ENCODE results near the gene ADAMTS17. TPM values are rescaled to one million over a fixed set of nuclear protein-coding genes. Genes with fewer than 3 reads are reported as not detected.

The ADAMTS17 gene
- total RNA-seq, 4 donors from 2014 or later = 4.5 to 11.4 (median 6.6) TPM

DNA sequence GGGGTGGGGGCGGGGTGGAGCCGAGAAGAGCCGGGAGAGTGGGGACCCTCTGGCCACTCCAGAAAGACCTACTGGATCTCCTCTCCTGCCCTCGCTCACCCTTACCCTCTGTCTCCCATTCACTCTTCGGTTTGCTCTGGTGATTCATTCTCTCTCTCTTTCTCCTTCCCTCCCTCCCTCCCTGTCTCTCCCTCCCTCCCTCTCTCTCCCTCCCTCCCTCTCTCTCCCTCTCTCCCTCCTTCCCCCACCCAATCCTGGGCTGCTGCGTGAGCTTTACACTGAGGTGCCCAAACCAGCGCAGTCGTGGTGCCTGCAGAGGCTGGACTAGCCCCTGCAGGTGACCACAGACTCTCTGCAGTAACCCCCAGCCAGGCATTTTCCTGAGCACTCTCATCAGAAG, 32.2 kb upstream of the ADAMTS17 start:
- peaks cover 0 to 22% (median 0%) of the 10 kb centered on the region in 3 donors for H3K4me1 ChIP-seq
- H3K9me3 ChIP-seq = peaks cover 0 to 9% (median 0%) of the 10 kb centered on the region in 3 donors
- H3K27ac ChIP-seq = peak overlapping the region; percentile 59 to 85 (median 76)
- peaks cover 0 to 12% (median 0%) of the 10 kb centered on the region in 4 donors for H3K27me3 ChIP-seq
- TF ChIP-seq, protein P1, sequence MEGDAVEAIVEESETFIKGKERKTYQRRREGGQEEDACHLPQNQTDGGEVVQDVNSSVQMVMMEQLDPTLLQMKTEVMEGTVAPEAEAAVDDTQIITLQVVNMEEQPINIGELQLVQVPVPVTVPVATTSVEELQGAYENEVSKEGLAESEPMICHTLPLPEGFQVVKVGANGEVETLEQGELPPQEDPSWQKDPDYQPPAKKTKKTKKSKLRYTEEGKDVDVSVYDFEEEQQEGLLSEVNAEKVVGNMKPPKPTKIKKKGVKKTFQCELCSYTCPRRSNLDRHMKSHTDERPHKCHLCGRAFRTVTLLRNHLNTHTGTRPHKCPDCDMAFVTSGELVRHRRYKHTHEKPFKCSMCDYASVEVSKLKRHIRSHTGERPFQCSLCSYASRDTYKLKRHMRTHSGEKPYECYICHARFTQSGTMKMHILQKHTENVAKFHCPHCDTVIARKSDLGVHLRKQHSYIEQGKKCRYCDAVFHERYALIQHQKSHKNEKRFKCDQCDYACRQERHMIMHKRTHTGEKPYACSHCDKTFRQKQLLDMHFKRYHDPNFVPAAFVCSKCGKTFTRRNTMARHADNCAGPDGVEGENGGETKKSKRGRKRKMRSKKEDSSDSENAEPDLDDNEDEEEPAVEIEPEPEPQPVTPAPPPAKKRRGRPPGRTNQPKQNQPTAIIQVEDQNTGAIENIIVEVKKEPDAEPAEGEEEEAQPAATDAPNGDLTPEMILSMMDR (IDR thresholded peaks at IDR 0.05) = no peak
- TF ChIP-seq POLR2A (IDR thresholded peaks at IDR 0.05) = no peak
- no peaks in the 10 kb centered on the region for H3K36me3 ChIP-seq
- H3K4me3 ChIP-seq = peak overlapping the region; percentile 47 to 79 (median 58)
- no peak for DNase-seq
- intact Hi-C loops (cut with DNase I) = no loop called here
- WGBS, 2 donors = 20 to 26% methylated on average over 4 to 7 of the region's 8 CpGs

DNA sequence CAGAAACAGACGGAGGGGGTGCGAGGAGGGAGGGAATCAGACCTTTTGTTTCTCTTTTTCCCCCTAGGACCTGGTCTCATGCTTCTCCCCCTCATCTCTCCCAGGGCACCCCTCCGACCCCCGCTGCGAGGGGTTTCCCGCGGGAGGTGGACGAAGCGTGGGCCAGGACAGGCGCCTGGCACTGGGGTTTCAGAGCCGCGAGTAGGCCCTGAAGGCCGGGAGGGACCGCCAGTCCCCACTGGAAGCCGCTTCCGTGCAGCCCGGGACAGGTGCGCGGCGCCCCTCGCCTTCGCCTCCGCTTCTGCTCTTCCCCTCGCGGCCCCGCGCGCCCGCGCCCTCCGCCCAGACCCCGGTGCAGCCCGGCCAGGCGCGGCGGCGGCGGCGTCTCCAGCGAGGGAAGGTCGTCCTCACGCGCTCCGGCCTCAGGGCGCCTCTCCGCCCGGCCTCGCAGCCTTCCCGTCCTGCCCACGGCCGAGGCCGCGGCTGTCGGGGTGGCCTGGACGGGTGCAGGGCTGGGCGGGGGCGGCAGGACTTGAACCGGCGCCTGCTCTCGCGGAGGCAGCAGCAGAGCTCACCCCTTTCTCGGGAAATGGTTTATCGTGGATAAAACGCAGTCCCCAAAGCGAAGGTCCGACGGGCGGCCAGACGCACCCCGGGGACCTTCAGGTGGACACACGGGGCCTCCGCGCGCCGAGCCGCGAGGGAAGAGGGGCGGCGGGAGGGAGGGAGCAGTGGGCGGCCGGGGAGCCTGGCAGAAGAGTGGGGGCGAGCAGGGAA, 31.5 kb upstream of the ADAMTS17 start:
- TF ChIP-seq, protein P1 (IDR thresholded peaks at IDR 0.05) = no peak
- no peak for TF ChIP-seq POLR2A (IDR thresholded peaks at IDR 0.05)
- peaks cover 0 to 12% (median 0%) of the 10 kb centered on the region in 4 donors for H3K27me3 ChIP-seq
- DNase-seq = no peak
- H3K27ac ChIP-seq = peak overlapping the region; percentile 59 to 85 (median 76)
- no peaks in the 10 kb centered on the region for H3K36me3 ChIP-seq
- peak overlapping the region; percentile 47 to 79 (median 58) for H3K4me3 ChIP-seq
- peaks cover 0 to 22% (median 0%) of the 10 kb centered on the region in 3 donors for H3K4me1 ChIP-seq
- intact Hi-C loops (cut with DNase I) = no loop called here
- WGBS, 2 donors = 4 to 13% methylated on average over 3 to 5 of the region's 82 CpGs
- peaks cover 0 to 9% (median 0%) of the 10 kb centered on the region in 3 donors for H3K9me3 ChIP-seq

DNA sequence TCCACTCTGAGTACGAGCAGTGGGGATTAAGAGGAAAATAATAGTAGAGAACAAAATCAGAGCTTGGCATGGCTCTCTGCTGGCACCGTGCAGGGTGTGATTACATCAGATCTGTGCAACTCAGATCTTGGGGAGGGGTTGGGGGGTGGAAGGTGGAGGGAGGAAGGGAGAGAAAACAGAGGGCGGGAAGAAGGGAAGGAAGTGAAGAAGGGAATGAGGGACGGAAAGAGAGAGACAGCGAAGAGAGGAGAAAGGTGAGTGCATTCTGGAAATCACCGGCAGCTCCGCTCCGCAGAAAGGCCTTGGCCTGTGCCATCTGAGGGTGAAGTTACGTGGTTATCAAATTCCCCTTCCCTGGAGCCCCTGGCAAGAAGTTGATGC, 31.0 kb upstream of the ADAMTS17 start:
- DNase-seq = no peak
- Histone ChIP-seq H3K9me3 (peaks cover 0 to 9% (median 0%) of the 10 kb centered on the region in 3 donors), H3K27me3 (peaks cover 0 to 12% (median 0%) of the 10 kb centered on the region in 4 donors), H3K4me1 (peaks cover 0 to 22% (median 0%) of the 10 kb centered on the region in 3 donors), H3K27ac (peak overlapping the region; percentile 59 to 85 (median 76)), H3K4me3 (peak overlapping the region; percentile 47 to 79 (median 58)), H3K36me3 (no peaks in the 10 kb centered on the region)
- TF ChIP-seq, protein P1 (IDR thresholded peaks at IDR 0.05) = no peak
- no peak for TF ChIP-seq POLR2A (IDR thresholded peaks at IDR 0.05)
- 6 to 14% methylated on average over 9 of the region's 9 CpGs for WGBS, 2 donors
- intact Hi-C loops (cut with DNase I) = no loop called here

DNA sequence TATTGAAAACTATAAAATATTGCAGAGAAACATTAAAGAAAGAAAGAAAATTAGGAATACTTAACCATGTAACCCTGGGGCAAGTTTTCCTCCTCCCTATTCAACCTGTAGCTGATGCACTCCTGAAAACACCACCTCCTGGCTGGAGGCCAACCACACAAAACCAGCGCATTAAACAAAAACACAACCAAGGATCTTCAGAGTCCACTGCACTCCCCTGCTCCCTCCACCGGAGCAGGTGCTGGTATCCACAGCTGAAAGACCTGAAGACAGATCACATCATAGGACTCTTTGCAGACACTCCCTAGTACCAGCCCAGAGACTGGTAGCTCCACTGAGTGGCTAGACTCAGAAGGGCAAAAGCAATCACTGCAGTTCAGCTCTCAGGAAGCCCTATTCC, 13.6 kb upstream of the ADAMTS17 start:
- Histone ChIP-seq H3K36me3 (no peaks in the 10 kb centered on the region), H3K27me3 (no peaks in the 10 kb centered on the region), H3K4me1 (peaks cover 0 to 14% (median 3%) of the 10 kb centered on the region in 3 donors), H3K9me3 (no peaks in the 10 kb centered on the region), H3K27ac (no peak overlapping the region), H3K4me3 (no peak overlapping the region)
- no peak for DNase-seq
- intact Hi-C loops (cut with DNase I) = no loop called here
- TF ChIP-seq, protein P1 (IDR thresholded peaks at IDR 0.05) = no peak
- TF ChIP-seq POLR2A (IDR thresholded peaks at IDR 0.05) = no peak
- WGBS, 2 donors = 60 to 62% methylated on average over 2 of the region's 2 CpGs

DNA sequence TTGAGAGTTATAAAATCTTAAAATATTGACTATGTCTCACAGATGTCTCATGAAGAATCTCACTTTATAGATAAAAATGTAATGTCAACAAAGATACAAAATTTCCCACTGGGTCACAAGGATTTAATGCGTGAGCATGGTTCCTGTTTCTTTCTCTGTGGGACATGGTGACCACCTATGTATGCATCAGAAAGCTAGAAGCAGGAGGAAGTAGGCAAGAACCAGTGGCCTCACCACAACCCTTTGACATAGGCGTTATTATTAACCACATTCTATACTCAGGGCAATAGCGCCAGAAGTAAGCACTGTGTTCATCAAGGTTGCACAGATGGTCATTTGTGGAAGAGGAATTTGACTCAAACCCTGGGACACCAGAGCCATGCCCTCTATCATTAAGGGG, 11.7 kb upstream of the ADAMTS17 start:
- Histone ChIP-seq H3K27me3 (no peaks in the 10 kb centered on the region), H3K9me3 (no peaks in the 10 kb centered on the region), H3K36me3 (no peaks in the 10 kb centered on the region), H3K27ac (no peak overlapping the region), H3K4me3 (no peak overlapping the region), H3K4me1 (peaks cover 0 to 29% (median 6%) of the 10 kb centered on the region in 3 donors)
- TF ChIP-seq, protein P1 (IDR thresholded peaks at IDR 0.05) = no peak
- TF ChIP-seq POLR2A (IDR thresholded peaks at IDR 0.05) = no peak
- DNase-seq = no peak
- 57 to 88% methylated on average over 3 of the region's 3 CpGs for WGBS, 2 donors
- intact Hi-C loops (cut with DNase I) = no loop called here
